Right atrium auricular region (tissue), 2 donors: ENCODE measurements around the gene NMUR1. TPM values are rescaled to one million over a fixed set of nuclear protein-coding genes. Genes with fewer than 3 reads are reported as not detected.

Experiments
- DNase-seq: peaks from one replicate; pipeline ENCODE4 v3.0.0-alpha.2; 2019; ENCODE audit warnings: low spot score
- H3K27ac ChIP-seq, 2 donors: fragments of 200-600 bp; sonication (generic); 1 replicate in 1 of 2; 2 replicates in 1 of 2; pipeline ENCODE4 v1.5.1; 2016 to 2019
- H3K27me3 ChIP-seq, 2 donors: fragments of 200-600 bp; sonication (generic); one replicate each; pipeline versions ENCODE4 v1.5.1 to v1.6.0; 2017 to 2019
- H3K36me3 ChIP-seq: fragments of 200-600 bp; sonication (generic); one replicate; pipeline ENCODE4 v1.5.1; 2016
- H3K4me1 ChIP-seq, 2 donors: fragments of 200-600 bp; sonication (generic); one replicate each; pipeline versions ENCODE4 v1.5.1 to v1.6.0; 2017 to 2019
- H3K4me3 ChIP-seq, 2 donors: fragments of 200-600 bp; sonication (generic); 1 replicate in 1 of 2; 2 replicates in 1 of 2; pipeline ENCODE4 v1.5.1; 2017 to 2019; ENCODE audit warnings: mild to moderate bottlenecking in 1 of 2, moderate library complexity in 1 of 2
- H3K9me3 ChIP-seq, 2 donors: fragments of 200-600 bp; sonication (generic); one replicate each; pipeline ENCODE4 v1.5.1; 2019
- CTCF ChIP-seq, 2 donors: fragments of 200-600 bp; sonication (generic); IDR thresholded peaks; one replicate each; pipeline ENCODE4 v1.5.1; 2019; ENCODE audit warnings: antibody characterized with exemption in 2 of 2
- total RNA-seq, 2 donors: library from RNA; depleted of rRNA; stranded (reverse); fragments of >200 nt; gene quantifications; one replicate each; pipeline ENCODE4 v1.1.0, GENCODE V29; 2016

Gene NMUR1
- total RNA-seq, 2 donors from 2014 or later, result 0.67 to 0.93 TPM

DNA sequence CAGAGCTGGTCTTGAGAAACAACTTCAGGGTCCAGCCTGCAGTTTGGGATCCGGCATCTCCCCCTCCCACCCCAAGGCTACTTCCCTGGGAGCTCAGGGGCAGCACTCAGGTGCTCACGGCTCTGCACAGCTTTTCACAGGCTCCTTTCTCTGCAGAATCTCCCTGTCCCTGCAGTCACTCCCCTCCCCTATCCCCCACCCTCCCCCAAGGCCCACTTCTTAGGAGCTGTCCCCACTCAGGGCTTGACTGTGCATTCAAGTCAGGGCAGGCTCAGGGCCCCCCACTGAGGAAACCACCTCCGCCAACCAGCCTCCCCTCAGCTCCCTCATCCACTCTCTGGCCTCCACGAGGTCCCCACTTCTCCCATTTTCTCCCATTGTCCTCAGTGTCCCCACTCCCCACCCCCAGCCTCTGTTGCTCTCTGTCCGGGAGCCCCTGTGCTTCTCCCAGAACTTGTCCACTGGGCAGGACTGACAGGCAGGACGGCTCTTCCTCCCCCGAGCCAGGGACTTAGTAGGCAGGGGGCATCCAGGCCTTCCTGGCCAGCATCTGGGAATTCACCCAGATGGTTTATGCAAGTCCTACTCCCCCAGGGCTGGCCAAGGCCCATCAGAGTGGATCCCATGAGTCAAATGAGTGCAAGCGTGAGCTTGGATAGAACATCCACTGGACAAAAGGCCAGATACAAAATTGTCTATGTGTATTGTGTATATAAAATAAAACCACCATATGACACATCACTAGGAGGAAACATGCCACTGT lies 7.6 kb downstream of the NMUR1 start:
- H3K9me3 ChIP-seq, result no peaks in the 10 kb centered on the region
- no peak for TF ChIP-seq CTCF (IDR thresholded peaks at IDR 0.05)
- H3K4me1 ChIP-seq, result no peaks in the 10 kb centered on the region
- H3K4me3 ChIP-seq, result no peak overlapping the region
- no peak for DNase-seq
- H3K27ac ChIP-seq, result no peak overlapping the region
- no peaks in the 10 kb centered on the region for H3K27me3 ChIP-seq
- H3K36me3 ChIP-seq, result no peaks in the 10 kb centered on the region

DNA sequence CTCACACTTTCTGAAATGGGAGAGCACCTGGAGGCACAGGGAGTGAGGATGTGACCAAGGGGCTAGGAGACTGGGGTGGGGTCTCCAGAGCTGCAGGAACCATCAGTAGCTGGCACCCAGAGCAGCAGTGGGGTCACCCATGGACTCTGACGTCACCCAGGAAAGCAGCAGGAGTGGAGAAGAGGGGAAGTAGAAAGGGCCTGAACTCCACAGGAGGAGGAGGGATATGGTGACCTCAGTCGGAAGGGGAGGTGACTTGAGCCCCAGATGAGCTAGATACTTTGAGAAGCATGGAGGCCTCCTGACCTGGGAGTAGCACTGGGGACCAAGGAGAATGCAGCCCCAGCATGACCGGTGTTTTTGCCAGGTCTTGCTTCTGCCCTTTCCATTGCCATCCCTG lies 8.8 kb downstream of the NMUR1 start:
- H3K36me3 ChIP-seq, result no peaks in the 10 kb centered on the region
- no peak for TF ChIP-seq CTCF (IDR thresholded peaks at IDR 0.05)
- no peak for DNase-seq

GRCh38 chr2:231519975-231520555 lies 10.2 kb downstream of the NMUR1 start:
- Histone ChIP-seq H3K9me3 (no peaks in the 10 kb centered on the region), H3K36me3 (no peaks in the 10 kb centered on the region), H3K27ac (no peak overlapping the region), H3K27me3 (no peaks in the 10 kb centered on the region), H3K4me3 (no peak overlapping the region), H3K4me1 (no peaks in the 10 kb centered on the region)
- TF ChIP-seq CTCF (IDR thresholded peaks at IDR 0.05), result no peak
- no peak for DNase-seq

More for the DNA sequence above, 8.8 kb downstream of the NMUR1 start:
- no peaks in the 10 kb centered on the region for H3K27me3 ChIP-seq
- H3K4me1 ChIP-seq, result no peaks in the 10 kb centered on the region
- H3K9me3 ChIP-seq, result no peaks in the 10 kb centered on the region
- H3K4me3 ChIP-seq, result no peak overlapping the region
- no peak overlapping the region for H3K27ac ChIP-seq

GRCh38 chr2:231518771-231519170 lies 11.5 kb downstream of the NMUR1 start:
- no peaks in the 10 kb centered on the region for H3K9me3 ChIP-seq
- no peaks in the 10 kb centered on the region for H3K36me3 ChIP-seq
- no peak for TF ChIP-seq CTCF (IDR thresholded peaks at IDR 0.05)
- H3K4me3 ChIP-seq, result no peak overlapping the region
- no peaks in the 10 kb centered on the region for H3K4me1 ChIP-seq
- H3K27me3 ChIP-seq, result no peaks in the 10 kb centered on the region
- no peak overlapping the region for H3K27ac ChIP-seq
- no peak for DNase-seq

DNA sequence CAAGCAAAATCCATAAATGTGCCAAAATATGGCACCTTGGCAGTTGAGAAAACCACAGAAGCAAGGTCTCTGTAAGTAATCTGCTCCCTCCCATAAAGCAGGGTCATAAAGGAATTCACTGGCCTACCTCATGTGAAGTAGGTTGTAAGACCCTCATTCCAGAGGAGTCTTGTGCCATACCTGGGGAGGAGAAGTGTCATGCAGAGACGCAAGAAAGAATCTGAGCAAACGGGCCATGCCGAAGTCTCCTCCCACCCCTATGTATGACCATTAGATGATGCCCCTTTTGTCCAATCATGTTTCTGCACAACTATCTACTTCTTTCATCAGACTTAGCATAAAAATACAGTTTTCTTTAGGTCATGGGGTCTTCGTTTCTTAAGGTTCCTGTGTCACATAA lies 14.6 kb downstream of the NMUR1 start:
- no peaks in the 10 kb centered on the region for H3K36me3 ChIP-seq
- H3K9me3 ChIP-seq, result no peaks in the 10 kb centered on the region
- no peak overlapping the region for H3K4me3 ChIP-seq
- no peaks in the 10 kb centered on the region for H3K27me3 ChIP-seq
- no peak for TF ChIP-seq CTCF (IDR thresholded peaks at IDR 0.05)
- H3K27ac ChIP-seq, result no peak overlapping the region
- DNase-seq, result no peak
- H3K4me1 ChIP-seq, result no peaks in the 10 kb centered on the region
